Stimulated activated CD4-positive, alpha-beta T cell treated with anti-CD3 and anti-CD28 coated beads, Interleukin-12 subunit alpha, Interleukin-12 subunit beta, amount 100 ng/mL, for 48 hours (primary cell): ENCODE data around the gene PPT1.
"Not testable (repeated sequence)": the region's sequence is repeated elsewhere in the genome, so short reads cannot be mapped to it uniquely, and the experiment has no call there.

Source experiments
- DNase-seq, 3 donors: peaks; one replicate each; pipeline ENCODE4 v3.0.0-alpha.2; 2020; ENCODE audit warnings: low read depth in 2 of 3, low spot score in 1 of 3

Gene PPT1

GRCh38 chr1:40057310-40058030, 39.6 kb downstream of the PPT1 start:
- DNase-seq = no peak

GRCh38 chr1:40056519-40057309, 40.3 kb downstream of the PPT1 start:
- DNase-seq = no peak

- DNase-seq = no peak
These were observed 43.7 kb downstream of the PPT1 start for GRCh38 chr1:40053138-40053887.

GRCh38 chr1:40050863-40051262, 46.2 kb downstream of the PPT1 start:
- DNase-seq = no peak

GRCh38 chr1:40049725-40050124, 47.3 kb downstream of the PPT1 start:
- peak in 1 of 3 donors; percentile 23 for DNase-seq

- no peak for DNase-seq
These were observed 49.3 kb downstream of the PPT1 start for GRCh38 chr1:40047769-40048168.

GRCh38 chr1:40047276-40047675, 49.8 kb downstream of the PPT1 start:
- no peak for DNase-seq

GRCh38 chr1:40045766-40046165, 51.3 kb downstream of the PPT1 start:
- no peak for DNase-seq

GRCh38 chr1:40045182-40045581, 51.9 kb downstream of the PPT1 start:
- DNase-seq = no peak

- DNase-seq = no peak
These were observed 52.9 kb downstream of the PPT1 start for GRCh38 chr1:40044110-40044509.

GRCh38 chr1:40042341-40042740, 54.7 kb downstream of the PPT1 start:
- no peak for DNase-seq

GRCh38 chr1:40041466-40041838, 55.6 kb downstream of the PPT1 start:
- no peak for DNase-seq

- DNase-seq = peak; percentile 99 to 100 (median 100)
These were observed 56.3 kb downstream of the PPT1 start, which contains the start of gene CAP1 for GRCh38 chr1:40040511-40041465. CAP1 (plus strand) TSS chr1:40040729; CDS start chr1:40059347, 18,618 bp downstream.

GRCh38 chr1:40039757-40040510, 57.1 kb downstream of the PPT1 start:
- peak; percentile 61 to 70 (median 69) for DNase-seq

GRCh38 chr1:40039245-40039756, 57.8 kb downstream of the PPT1 start:
- DNase-seq = no peak

- no peak for DNase-seq
These were observed 58.4 kb downstream of the PPT1 start for GRCh38 chr1:40038697-40039096.

GRCh38 chr1:40037254-40037653, 59.8 kb downstream of the PPT1 start:
- not testable (repeated sequence) for DNase-seq

GRCh38 chr1:40036574-40036973, 60.5 kb downstream of the PPT1 start:
- DNase-seq = no peak

GRCh38 chr1:40034869-40035268, 62.2 kb downstream of the PPT1 start:
- DNase-seq = no peak
